ENCODE data around the gene IL22. TPM values are rescaled to one million over a fixed set of nuclear protein-coding genes. Genes with fewer than 3 reads are reported as not detected.

Gene IL22
- total and polyA plus RNA-seq, 2 of the 8 experiments (the other 6 are each of a cell fraction or from before 2014, with no cell fraction given), result not detected

- no peaks in the 10 kb centered on the region for H3K36me3 ChIP-seq (ENCODE audit: control insufficient read depth in 2 of 4, insufficient read depth in 4 of 4, low read length in 3 of 4)
- H3K4ac ChIP-seq (replicated peaks; ENCODE audit: insufficient read length, low read depth, low read length), result no peak overlapping the region
- H2BK15ac ChIP-seq (ENCODE audit: low read length), result no peak overlapping the region
- no peaks in the 10 kb centered on the region for H3K4me1 ChIP-seq (replicated peaks in 1 of 4; ENCODE audit: control insufficient read depth in 3 of 4, insufficient read depth in 4 of 4, low read length in 3 of 4)
- H3K23me2 ChIP-seq (ENCODE audit: low read depth, low read length), result no peaks in the 10 kb centered on the region
- H2BK20ac ChIP-seq (ENCODE audit: low read length), result no peak overlapping the region
- no peaks in the 10 kb centered on the region for H4K20me1 ChIP-seq (replicated peaks in 1 of 2; ENCODE audit: control insufficient read depth in 1 of 2, insufficient read depth in 2 of 2, low read length in 2 of 2)
- FAIRE-seq (no peak), DNase-seq (ENCODE audit: low read depth in 1 of 2, low spot score in 2 of 2) (no peak)
- H4K5ac ChIP-seq (ENCODE audit: insufficient read length, low read depth, low read length), result no peak overlapping the region
- no peak overlapping the region for H4K8ac ChIP-seq (ENCODE audit: extremely low read depth, insufficient read depth, low read length)
- no peak overlapping the region for H3K9ac ChIP-seq (replicated peaks in 1 of 4; ENCODE audit: extremely low read depth in 1 of 4, low read depth in 3 of 4, low read length in 3 of 4)
- H3K23ac ChIP-seq (ENCODE audit: insufficient read length), result no peak overlapping the region
- ChIA-PET CTCF (ENCODE audit: partially characterized antibody) (interaction anchor here (0.8 kb wide), 1 partner anchor 46 kb away, joined by 3 read pairs; no protein-coding TSS in a partner anchor), POLR2A (ENCODE audit: partially characterized antibody) (no interaction called here)
- no peak overlapping the region for H3K18ac ChIP-seq (ENCODE audit: extremely low read depth, low read length)
- H2AFZ ChIP-seq (ENCODE audit: low read length), result no peak overlapping the region
- H2BK5ac ChIP-seq (ENCODE audit: low read depth, low read length), result no peak overlapping the region
- no peaks in the 10 kb centered on the region for H3K9me3 ChIP-seq (ENCODE audit: insufficient read depth in 2 of 2, low read depth in 1 of 2, low read length in 1 of 2)
- H3K14ac ChIP-seq (ENCODE audit: insufficient read length), result no peak overlapping the region
- H2BK120ac ChIP-seq (replicated peaks; ENCODE audit: low read depth, low read length), result no peak overlapping the region
- H2BK12ac ChIP-seq (ENCODE audit: low read depth, low read length), result no peak overlapping the region
- no peak overlapping the region for H4K91ac ChIP-seq (replicated peaks; ENCODE audit: insufficient read length, low read length)
- H3K56ac ChIP-seq (replicated peaks; ENCODE audit: insufficient read length, low read depth, low read length), result no peak overlapping the region
- no peak overlapping the region for H2AK5ac ChIP-seq (ENCODE audit: low read depth, low read length)
- TF ChIP-seq KDM4A (IDR thresholded peaks at IDR 0.05; ENCODE audit: low read depth, low read length, severe bottlenecking) (no peak), CHD2 (IDR thresholded peaks at IDR 0.05; ENCODE audit: low read length) (no peak), HDAC2 (IDR thresholded peaks at IDR 0.05; ENCODE audit: borderline replicate concordance in 1 of 2, low read depth in 2 of 2, low read length in 2 of 2) (no peak), FOSL1 (IDR thresholded peaks at IDR 0.05; ENCODE audit: insufficient read depth, low read depth, low read length) (no peak), EGR1 (IDR thresholded peaks at IDR 0.05; ENCODE audit: borderline replicate concordance, low read depth, low read length) (no peak), CTBP2 (IDR thresholded peaks at IDR 0.05; ENCODE audit: borderline replicate concordance, insufficient read depth, insufficient read length, low read length) (no peak), E2F6 (IDR thresholded peaks at IDR 0.05) (no peak), PHF8 (conservative IDR thresholded peaks at IDR 0.05; ENCODE audit: low read depth, low read length) (no peak), KDM5A (IDR thresholded peaks at IDR 0.05; ENCODE audit: low read length) (no peak), ZNF274 (IDR thresholded peaks at IDR 0.05; ENCODE audit: borderline replicate concordance, extremely low read depth, low read length) (no peak), MAFK (IDR thresholded peaks at IDR 0.05; ENCODE audit: low read depth, low read length) (no peak), JUN (IDR thresholded peaks at IDR 0.05; ENCODE audit: low read depth, low read length) (no peak), POLR2A (IDR thresholded peaks at IDR 0.05; ENCODE audit: control extremely low read depth in 1 of 2, low read depth in 2 of 2, low read length in 2 of 2) (no peak), SAP30 (IDR thresholded peaks at IDR 0.05; ENCODE audit: insufficient read depth, insufficient replicate concordance, low read length) (no peak), SIX5 (IDR thresholded peaks at IDR 0.05; ENCODE audit: low read depth, low read length) (no peak)
- H3K4me3 ChIP-seq (ENCODE audit: extremely low read depth in 1 of 4, insufficient read depth in 2 of 4, low read depth in 3 of 4, low read length in 4 of 4), result no peak overlapping the region
- H3K4me2 ChIP-seq (ENCODE audit: insufficient read depth in 1 of 2, low read depth in 2 of 2, low read length in 2 of 2), result no peak overlapping the region
- no peaks in the 10 kb centered on the region for H3K79me2 ChIP-seq (ENCODE audit: control insufficient read depth in 1 of 2, insufficient read depth in 2 of 2, low read length in 2 of 2)
- no peak overlapping the region for H3K27ac ChIP-seq (ENCODE audit: low read depth, low read length)
- no peaks in the 10 kb centered on the region for H3K79me1 ChIP-seq (ENCODE audit: low read depth, low read length)
- no peaks in the 10 kb centered on the region for H3K27me3 ChIP-seq (replicated peaks in 1 of 4; ENCODE audit: control insufficient read depth in 3 of 4, extremely low read depth in 1 of 4, insufficient read depth in 3 of 4, low read length in 3 of 4)
These were observed 15.6 kb upstream of the IL22 start for GRCh38 chr12:68268967-68269366.
